ENCODE results near the gene CALML4. TPM values are rescaled to one million over a fixed set of nuclear protein-coding genes. Genes with fewer than 3 reads are reported as not detected.

The CALML4 gene
- total and polyA plus RNA-seq, 4 donors: 4.4 to 21.3 (median 6.9) TPM

Other genes with a start within 250 kb of the CALML4 start
- gene PIAS1, start 151.0 kb downstream of the CALML4 start, total RNA-seq: 10 to 100 TPM; 38.4 to 48.5 TPM
- 10 to 100 TPM; 34.4 to 37.0 TPM for gene PIAS1, start 151.0 kb downstream of the CALML4 start, polyA plus RNA-seq (ENCODE audit: insufficient read length in 2 of 2)
- 10 to 100 TPM in 1 of 2 donors, 1 to 10 TPM in 1; 7.7 to 11.9 TPM for gene CLN6, start 24.4 kb upstream of the CALML4 start, total RNA-seq
- gene CLN6, start 24.4 kb upstream of the CALML4 start, polyA plus RNA-seq (ENCODE audit: insufficient read length in 2 of 2): 10 to 100 TPM; 15.4 to 25.3 TPM
- gene FEM1B, start 72.4 kb upstream of the CALML4 start, total RNA-seq: 100 to 1,000 TPM in 1 of 2 donors, 10 to 100 TPM in 1; 86.7 to 128 TPM
- 10 to 100 TPM; 39.9 to 65.9 TPM for gene FEM1B, start 72.4 kb upstream of the CALML4 start, polyA plus RNA-seq (ENCODE audit: insufficient read length in 2 of 2)
- gene ITGA11, start 226.8 kb upstream of the CALML4 start, total RNA-seq: 10 to 100 TPM in 1 of 2 donors, 1 to 10 TPM in 1; 9.0 to 18.7 TPM
- gene ITGA11, start 226.8 kb upstream of the CALML4 start, polyA plus RNA-seq (ENCODE audit: insufficient read length in 2 of 2): 1 to 10 TPM; 4.8 to 5.7 TPM

Data from spinal cord (tissue), 4 donors.